GM12878 (cell line): ENCODE results near the gene ABCC11. TPM values are rescaled to one million over a fixed set of nuclear protein-coding genes. Genes with fewer than 3 reads are reported as not detected.
"Not testable (repeated sequence)": the region's sequence is repeated elsewhere in the genome, so short reads cannot be mapped to it uniquely, and the experiment has no call there.

ENCODE experiments used
- ATAC-seq: fragments of 200-7000 bp; cut with Tn5 transposase; 3 replicates; pipeline ENCODE4 v1.9.1; 2020; ENCODE audit warnings: mild to moderate bottlenecking, moderate library complexity
- BruUV-seq: library from RNA; stranded (reverse); fragments of 400-500 nt; replicated peaks from 2 replicates; lab custom pipeline; 2021; lab: Mats Ljungman, UMichigan
- CTCF ChIA-PET: fragments of 300-600 bp; sonication (Branson Sonifier 250); formaldehyde crosslinking; extraction: SDS; loops from one replicate; lab custom pipeline; 2021; ENCODE audit warnings: inconsistent platforms; lab: Yijun Ruan, JAX
- POLR2A ChIA-PET: fragments of 350-600 bp; formaldehyde crosslinking; extraction: SDS; loops from one replicate; lab custom pipeline; 2021; ENCODE audit warnings: inconsistent platforms; lab: Charles Lee
- RAD21 ChIA-PET: fragments of 300-600 bp; sonication (Branson Sonifier 250); formaldehyde crosslinking; loops from one replicate; lab custom pipeline; 2023; ENCODE audit warnings: antibody characterized with exemption; ENCODE audit not compliant: unreplicated experiment; lab: Charles Lee
- SMC1A ChIA-PET: fragments of 300-600 bp; sonication (Branson Sonifier 250); formaldehyde crosslinking; loops from one replicate; lab custom pipeline; 2023; ENCODE audit not compliant: unreplicated experiment, uncharacterized antibody; lab: Charles Lee
- DNase-seq: peaks from one replicate; pipeline ENCODE4 v3.0.0-alpha.2; 2011; ENCODE audit warnings: low read depth, low spot score
- FAIRE-seq: peaks from 3 replicates; lab custom pipeline; 2011; peaks lifted over from hg19 to GRCh38; lab: Jason Lieb, UNC
- H2AFZ ChIP-seq: 2 replicates; pipeline ENCODE4 v1.6.0; 2011; ENCODE audit warnings: low read depth, low read length, control low read depth; ENCODE audit not compliant: control insufficient read depth
- H3K27ac ChIP-seq: 2 replicates; pipeline ENCODE4 v1.5.1; 2011; ENCODE audit warnings: control low read depth; ENCODE audit not compliant: control insufficient read depth, insufficient read depth
- H3K27me3 ChIP-seq, 2 experiments: replicated peaks in 1 of 2; 2 replicates each; pipeline versions ENCODE4 v1.6.0 to v1.6.1; 2011; ENCODE audit warnings: low read length in 1 of 2; ENCODE audit not compliant: control insufficient read depth in 2 of 2, insufficient read depth in 2 of 2
- H3K36me3 ChIP-seq, 2 experiments: 2 replicates each; pipeline ENCODE4 v1.5.1; 2011; ENCODE audit warnings: low read length in 1 of 2; ENCODE audit not compliant: control insufficient read depth in 2 of 2, insufficient read depth in 2 of 2
- H3K4me1 ChIP-seq: 2 replicates; pipeline ENCODE4 v1.6.1; 2011; ENCODE audit warnings: mild to moderate bottlenecking, low read length, moderate library complexity, mixed read lengths; ENCODE audit not compliant: control insufficient read depth, insufficient read depth
- H3K4me2 ChIP-seq: 2 replicates; pipeline ENCODE4 v1.6.0; 2011; ENCODE audit warnings: control low read depth; ENCODE audit not compliant: control insufficient read depth, insufficient read depth
- H3K4me3 ChIP-seq: fragments of 200-600 bp; sonication (generic); 2 replicates; pipeline ENCODE4 v1.5.1; 2016
- H3K79me2 ChIP-seq: 2 replicates; pipeline ENCODE4 v1.6.0; 2011; ENCODE audit warnings: low read length; ENCODE audit not compliant: control insufficient read depth, insufficient read depth
- H3K9ac ChIP-seq: 2 replicates; pipeline ENCODE4 v1.8.0; 2011; ENCODE audit warnings: low read length, control low read depth, mixed read lengths; ENCODE audit not compliant: control insufficient read depth, insufficient read depth
- H3K9me3 ChIP-seq: replicated peaks from 3 replicates; pipeline ENCODE4 v1.5.1; 2011; ENCODE audit warnings: mild to moderate bottlenecking, low read length; ENCODE audit not compliant: control insufficient read depth, insufficient read depth
- H4K20me1 ChIP-seq: 2 replicates; pipeline ENCODE4 v1.6.0; 2011; ENCODE audit not compliant: control insufficient read depth, insufficient read depth
- ASH2L ChIP-seq: fragments of 300-600, 200-600 bp; sonication (generic); IDR thresholded peaks from 2 replicates; pipeline ENCODE4 v1.6.1; 2017; ENCODE audit warnings: low read depth, mild to moderate bottlenecking, borderline replicate concordance
- WGBS: methylation state at CpG from one replicate; pipeline ENCODE4 v1.1.6; 2016; ENCODE audit warnings: low lambda C conversion rate; ENCODE audit not compliant: insufficient replicate concordance, insufficient coverage; ENCODE audit errors: missing lambda C conversion rate; 5-methylcytosine and 5-hydroxymethylcytosine counted together
- in situ Hi-C: fragments of 300-500 bp; cut with MboI; formaldehyde crosslinking; loops from 9 replicates; pipeline ENCODE4 v1.14.3; 2018; ENCODE audit warnings: mixed read lengths
- intact Hi-C: fragments of 100-400 bp; cut with micrococcal nuclease; formaldehyde crosslinking; loops from one replicate; pipeline ENCODE4 v1.14.2; 2022; ENCODE audit not compliant: unreplicated experiment
- polyA plus RNA-seq, 11 experiments: library from polyadenylated mRNA; depleted of rRNA in 4 of 11; unstranded in 6 of 11; stranded (reverse) in 5 of 11; fragments of >200 nt; fragmentation: Nextera tagmentation in 4 of 11; fragmentation: Illumina TruSeq in 1 of 11; extraction: Ambion mirVana in 4 of 11; extraction: Trizol in 1 of 11; gene quantifications; 1 replicate in 1 of 11; 2 replicates in 10 of 11; pipeline versions ENCODE4 v1.2.1 to v1.2.3, GENCODE V29; 2011 to 2016; ENCODE audit warnings: inconsistent platforms in 2 of 11, missing spikeins in 2 of 11, low read depth in 1 of 11
- total RNA-seq, 4 experiments: library from RNA; depleted of rRNA in 3 of 4; stranded (reverse); fragments of >200 nt in 3 of 4; fragmentation: Illumina TruSeq in 1 of 4; extraction: Trizol in 1 of 4; gene quantifications; 2 replicates each; pipeline versions ENCODE4 v1.2.1 to v1.2.3, GENCODE V29; 2013 to 2021

Gene ABCC11
- total and polyA plus RNA-seq, 10 of the 15 experiments (the other 5 are each of a cell fraction or from before 2014, with no cell fraction given): 0.04 to 0.20 (median 0.10) TPM; not detected in 6

- TF ChIP-seq ASH2L: no peak
- no peaks in the 10 kb centered on the region for H3K79me2 ChIP-seq
- no peaks in the 10 kb centered on the region for H3K27me3 ChIP-seq
- ChIA-PET CTCF (interaction anchor here (2.4 to 3.8 kb wide), 3 partner anchors 12 to 455 kb away, joined by 7 to 16 read pairs (median 9); partner anchors contain the start of gene ABCC12), SMC1A (interaction anchor here (1.0 to 1.6 kb wide), 2 partner anchors 9 to 22 kb away, joined by 3 to 4 read pairs; no protein-coding TSS in a partner anchor), POLR2A (no interaction called here), RAD21 (no interaction called here)
- no peaks in the 10 kb centered on the region for H4K20me1 ChIP-seq
- no peak overlapping the region for H3K4me2 ChIP-seq
- BruUV-seq: no TSS peak
- ATAC-seq (no peak), DNase-seq (no peak), FAIRE-seq (no peak)
- in situ Hi-C loops: loop anchor here (5.0 to 10.0 kb wide), 2 partner anchors 1216 to 1313 kb away; no protein-coding TSS in a partner anchor
- no peaks in the 10 kb centered on the region for H3K36me3 ChIP-seq
- no peak overlapping the region for H3K4me3 ChIP-seq
- WGBS: 7% methylated on average over 1 of the region's 1 CpG
- intact Hi-C loops: loop anchor here (5.0 to 10.0 kb wide), 2 partner anchors 1316 to 1333 kb away; partner anchors contain the start of gene C16orf87
- H3K9me3 ChIP-seq: no peaks in the 10 kb centered on the region
- H3K27ac ChIP-seq: no peak overlapping the region
- no peak overlapping the region for H3K9ac ChIP-seq
- peaks cover 8% of the 10 kb centered on the region; the same call in 1 of the 2 replicates for H3K4me1 ChIP-seq
- no peak overlapping the region for H2AFZ ChIP-seq
Observed at GRCh38 chr16:48168075-48168474, 79.3 kb downstream of the ABCC11 start.

- in situ Hi-C loops: loop anchor here (5.0 to 10.0 kb wide), 2 partner anchors 1214 to 1312 kb away; no protein-coding TSS in a partner anchor
Observed at GRCh38 chr16:48166617-48167016, 80.7 kb downstream of the ABCC11 start.

More at GRCh38 chr16:48166617-48167016, 80.7 kb downstream of the ABCC11 start:
- ChIA-PET SMC1A (interaction anchor here (0.7 to 1.2 kb wide), 4 partner anchors 16 to 1218 kb away, joined by 3 to 4 read pairs (median 3); no protein-coding TSS in a partner anchor), RAD21 (interaction anchor here (0.8 to 2.9 kb wide), 7 partner anchors 457 to 1218 kb away, joined by 3 to 10 read pairs (median 4); partner anchors contain the start of gene NETO2), CTCF (interaction anchor here (0.6 to 3.8 kb wide), 18 partner anchors 9 to 1611 kb away, joined by 3 to 28 read pairs (median 5); partner anchors contain the start of genes ABCC12 and NETO2)
- H3K27me3 ChIP-seq, ATAC-seq, DNase-seq, H3K4me1 ChIP-seq, BruUV-seq, H3K9me3 ChIP-seq, H3K9ac ChIP-seq, POLR2A ChIA-PET, H3K36me3 ChIP-seq, H2AFZ ChIP-seq, H3K4me3 ChIP-seq, H3K4me2 ChIP-seq, FAIRE-seq, H3K79me2 ChIP-seq, H3K27ac ChIP-seq, H4K20me1 ChIP-seq: not testable (repeated sequence)
- WGBS: 64% methylated on average over 5 of the region's 5 CpGs
- intact Hi-C loops: loop anchor here (5.0 to 10.0 kb wide), 2 partner anchors 1314 to 1332 kb away; partner anchors contain the start of gene C16orf87
